HepG2 (cell line): ENCODE data around the gene PARN. TPM values are rescaled to one million over a fixed set of nuclear protein-coding genes. Genes with fewer than 3 reads are reported as not detected.

Experiments
- ARNT ChIP-seq: fragments of 450-650 bp; IDR thresholded peaks from 2 replicates; pipeline ENCODE4 v1.6.1; 2017
- CEBPZ ChIP-seq: IDR thresholded peaks from 2 replicates; pipeline ENCODE4 v1.6.1; 2012; ENCODE audit warnings: low read length, improper control_type of control experiment
- GTF2F1 ChIP-seq: fragments of 150-350 bp; IDR thresholded peaks from 2 replicates; pipeline ENCODE4 v1.6.1; 2014; ENCODE audit warnings: low read length
- MTA1 ChIP-seq: sonication (generic); formaldehyde crosslinking; IDR thresholded peaks from 2 replicates; pipeline ENCODE4 v1.4.0; 2020; ENCODE audit warnings: missing genetic modification reagents, mild to moderate bottlenecking, borderline replicate concordance
- MXD1 ChIP-seq: sonication (generic); formaldehyde crosslinking; IDR thresholded peaks from 2 replicates; pipeline ENCODE4 v1.4.0; 2020; ENCODE audit warnings: mild to moderate bottlenecking, missing genetic modification reagents
- MYC ChIP-seq: sonication (generic); formaldehyde crosslinking; IDR thresholded peaks from 2 replicates; pipeline ENCODE4 v1.9.0; 2021; ENCODE audit warnings: missing genetic modification reagents, borderline replicate concordance
- NAIF1 ChIP-seq: sonication (generic); formaldehyde crosslinking; IDR thresholded peaks from 2 replicates; pipeline ENCODE4 v1.5.0; 2020; ENCODE audit warnings: mild to moderate bottlenecking, missing genetic modification reagents, borderline replicate concordance
- PAWR ChIP-seq: sonication (generic); formaldehyde crosslinking; IDR thresholded peaks from 2 replicates; pipeline ENCODE4 v1.4.0; 2020; ENCODE audit warnings: missing genetic modification reagents, mild to moderate bottlenecking, borderline replicate concordance
- SNRNP70 ChIP-seq: fragments of 200-400 bp; formaldehyde crosslinking; IDR thresholded peaks from 2 replicates; pipeline ENCODE4 v1.6.1; 2017; ENCODE audit warnings: mild to moderate bottlenecking, low read depth, low read length, moderate library complexity
- TBL1XR1 ChIP-seq: fragments of 150-350 bp; IDR thresholded peaks from 2 replicates; pipeline ENCODE4 v1.6.1; 2014; ENCODE audit warnings: borderline replicate concordance, low read length; ENCODE audit not compliant: partially characterized antibody
- TBX3 ChIP-seq: fragments of 450-650 bp; IDR thresholded peaks from 2 replicates; pipeline ENCODE4 v1.6.1; 2017; ENCODE audit warnings: antibody characterized with exemption, mild to moderate bottlenecking, inconsistent platforms, borderline replicate concordance
- TRAFD1 ChIP-seq: sonication (generic); formaldehyde crosslinking; IDR thresholded peaks from 2 replicates; pipeline ENCODE4 v1.5.1; 2020; ENCODE audit warnings: missing genetic modification reagents, mild to moderate bottlenecking, borderline replicate concordance
- ZBTB49 ChIP-seq: sonication (generic); formaldehyde crosslinking; IDR thresholded peaks from 2 replicates; pipeline ENCODE4 v1.4.0; 2020; ENCODE audit warnings: missing genetic modification reagents, borderline replicate concordance
- ZNF143 ChIP-seq: sonication (generic); formaldehyde crosslinking; IDR thresholded peaks from 2 replicates; pipeline ENCODE4 v1.4.0; 2020; ENCODE audit warnings: missing genetic modification reagents
- ZNF335 ChIP-seq: sonication (generic); formaldehyde crosslinking; IDR thresholded peaks from 2 replicates; pipeline ENCODE4 v1.4.0; 2020; ENCODE audit warnings: missing genetic modification reagents
- ZNF737 ChIP-seq: sonication (generic); formaldehyde crosslinking; IDR thresholded peaks from 2 replicates; pipeline ENCODE4 v1.5.0; 2020; ENCODE audit warnings: missing genetic modification reagents, mild to moderate bottlenecking, borderline replicate concordance
- polyA plus RNA-seq, 8 experiments: library from polyadenylated mRNA; depleted of rRNA in 3 of 8; stranded (reverse) in 7 of 8; unstranded in 1 of 8; fragments of >200 nt; fragmentation: Illumina TruSeq in 4 of 8; extraction: Trizol in 4 of 8; gene quantifications; 2 replicates each; pipeline versions ENCODE4 v1.2.1 to v1.2.3, GENCODE V29; 2011 to 2016; ENCODE audit warnings: low read depth in 4 of 8, missing spikeins in 1 of 8, mixed read lengths in 1 of 8; ENCODE audit not compliant: insufficient read depth in 1 of 8
- total RNA-seq, 5 experiments: library from RNA; depleted of rRNA; stranded (reverse); fragments of >200 nt; fragmentation: Illumina TruSeq; extraction: Trizol; gene quantifications; 2 replicates each; pipeline ENCODE4 v1.2.3, GENCODE V29; 2016; ENCODE audit warnings: low read depth in 1 of 5

The PARN gene
- total and polyA plus RNA-seq, 2 of the 13 experiments (the other 11 are each of a cell fraction or from before 2014, with no cell fraction given) = 13.3 to 47.6 TPM

GRCh38 chr16:14399378-14400284 is 230.4 kb downstream of the PARN start (continued):
- no peak for TF ChIP-seq PAWR (CRISPR knock-in tag)
- TF ChIP-seq ARNT = no peak
- peak; percentile 73; the same call in 1 of the 2 replicates for TF ChIP-seq ZNF335 (CRISPR knock-in tag)
- peak; percentile 93; the same call in 1 of the 2 replicates for TF ChIP-seq TRAFD1 (CRISPR knock-in tag)
- peak; percentile 97 for TF ChIP-seq MTA1 (CRISPR knock-in tag)
- TF ChIP-seq NAIF1 (CRISPR knock-in tag) = peak; percentile 88
- TF ChIP-seq MXD1 (CRISPR knock-in tag) = peak; percentile 28; the same call in 1 of the 2 replicates
- TF ChIP-seq MYC (CRISPR knock-in tag) = peak; percentile 47
- no peak for TF ChIP-seq SNRNP70
- peak; percentile 65 for TF ChIP-seq TBL1XR1
- peak; percentile 78; the same call in 1 of the 2 replicates for TF ChIP-seq GTF2F1
- TF ChIP-seq ZBTB49 = no peak
- no peak for TF ChIP-seq ZNF737 (CRISPR knock-in tag)
- TF ChIP-seq CEBPZ = no peak
- 0 out of 2 replicates have a peak, but pooled peaks have one; percentile 46 for TF ChIP-seq ZNF143
- TF ChIP-seq TBX3 = peak; percentile 76; the same call in 1 of the 2 replicates
